Fibroblast of skin of abdomen (primary cell): Measurements from ENCODE around the gene PRRT1B.
"Not testable (repeated sequence)": the region's sequence is repeated elsewhere in the genome, so short reads cannot be mapped to it uniquely, and the experiment has no call there.

Source experiments
- DNase-seq: peaks from one replicate; pipeline ENCODE4 v3.0.0-alpha.2; 2013

The PRRT1B gene

DNA sequence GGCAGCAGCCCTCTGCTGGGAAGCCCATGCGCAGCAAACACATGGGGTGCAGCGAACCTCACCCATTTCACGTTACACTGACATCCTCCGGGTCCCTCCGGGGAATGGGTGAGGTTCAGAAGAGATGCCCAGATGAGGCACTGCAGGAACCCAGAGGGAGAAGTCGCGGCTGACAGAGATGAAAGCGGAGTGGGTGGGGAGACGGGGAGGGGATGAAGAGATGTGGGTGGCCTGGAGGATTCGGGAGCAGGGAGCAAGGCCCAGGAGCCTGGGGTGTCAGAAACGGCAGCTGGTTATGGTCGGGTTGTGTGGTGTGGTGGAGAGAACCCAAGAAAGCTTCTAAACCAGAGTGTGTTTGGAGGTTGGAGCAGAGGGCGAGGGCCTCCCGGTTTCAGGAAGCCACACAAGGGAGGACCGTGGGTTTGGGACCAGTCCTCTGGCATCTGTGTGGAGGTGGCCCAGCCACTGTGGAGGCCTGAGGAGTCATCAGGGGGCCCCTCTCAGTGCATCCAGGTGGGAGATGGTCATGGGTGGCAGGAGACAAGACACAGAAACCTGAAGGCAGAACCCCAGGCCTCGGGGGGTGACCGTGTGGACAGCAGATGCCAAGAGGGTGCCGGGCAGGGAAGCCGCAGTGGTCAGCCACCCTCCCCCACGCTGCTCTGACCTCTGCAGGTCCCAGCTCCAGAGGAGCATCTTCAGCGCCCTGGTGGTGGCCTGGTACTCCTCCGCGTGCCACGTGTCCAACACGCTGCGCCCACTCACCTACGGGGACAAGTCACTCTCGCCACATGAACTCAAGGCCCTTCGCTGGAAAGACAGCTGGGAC, 22.9 kb upstream of the PRRT1B start:
- DNase-seq, result no peak

DNA sequence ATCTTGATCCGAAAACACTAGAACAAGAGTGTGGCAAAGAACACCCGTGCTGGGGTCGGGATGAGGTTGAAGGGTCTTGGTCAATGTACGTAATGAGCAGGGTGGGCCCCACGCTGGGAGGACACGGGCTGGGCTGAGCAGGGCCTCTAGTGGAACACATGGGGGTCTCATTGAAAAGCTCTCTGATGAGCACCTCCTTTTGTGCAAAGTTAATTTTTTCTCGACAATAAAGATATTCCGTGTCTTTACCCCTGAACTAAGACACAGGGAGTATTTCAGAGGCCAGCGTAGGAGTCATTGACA, 22.3 kb upstream of the PRRT1B start:
- DNase-seq, result no peak

DNA sequence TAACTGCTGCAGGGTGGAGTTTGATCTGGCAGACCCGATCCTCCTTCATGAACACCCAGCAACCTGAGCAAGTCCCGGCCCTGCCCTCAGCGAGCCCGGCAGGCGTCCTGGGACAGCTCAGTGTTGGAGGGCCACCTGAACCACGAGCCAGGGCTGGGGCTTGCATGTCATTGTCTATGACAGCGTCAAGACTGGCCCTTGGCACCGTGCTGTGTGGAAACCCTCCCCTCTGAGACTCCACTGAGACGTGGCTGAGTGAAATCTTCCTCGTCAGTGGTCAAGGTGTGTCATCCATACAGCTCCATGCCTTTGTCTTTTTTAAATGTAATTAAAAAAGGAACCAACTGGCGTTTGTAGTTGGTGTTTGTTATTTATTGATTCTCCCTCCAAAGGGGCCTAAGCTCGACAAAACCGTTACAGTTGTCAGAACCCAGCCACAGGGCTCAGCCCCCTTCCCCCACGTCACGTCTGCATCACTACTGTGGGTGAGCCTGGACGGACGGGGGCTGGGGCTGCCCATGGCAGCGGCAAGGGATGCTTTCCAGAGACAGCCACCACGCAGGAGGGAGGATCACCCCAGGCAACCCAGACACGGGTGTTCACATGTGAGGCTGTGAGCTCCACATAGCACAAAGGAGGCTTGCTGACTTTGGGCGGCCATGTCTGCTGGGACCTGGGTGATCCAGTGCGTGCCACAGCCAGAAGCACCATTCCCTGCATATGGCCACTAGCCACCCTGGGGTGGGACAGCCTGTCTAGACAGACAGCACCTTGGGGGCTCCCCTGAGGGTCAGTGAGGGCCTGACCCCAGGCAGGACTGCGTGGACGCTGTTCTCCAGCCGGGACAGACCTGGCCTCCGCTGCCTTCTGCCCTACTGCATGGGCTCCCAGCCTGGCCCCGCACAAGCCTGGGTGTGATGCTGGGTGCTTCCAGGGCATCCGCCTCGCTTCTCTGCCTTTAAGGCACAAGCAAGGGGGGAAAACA, 21.6 kb upstream of the PRRT1B start:
- no peak for DNase-seq

DNA sequence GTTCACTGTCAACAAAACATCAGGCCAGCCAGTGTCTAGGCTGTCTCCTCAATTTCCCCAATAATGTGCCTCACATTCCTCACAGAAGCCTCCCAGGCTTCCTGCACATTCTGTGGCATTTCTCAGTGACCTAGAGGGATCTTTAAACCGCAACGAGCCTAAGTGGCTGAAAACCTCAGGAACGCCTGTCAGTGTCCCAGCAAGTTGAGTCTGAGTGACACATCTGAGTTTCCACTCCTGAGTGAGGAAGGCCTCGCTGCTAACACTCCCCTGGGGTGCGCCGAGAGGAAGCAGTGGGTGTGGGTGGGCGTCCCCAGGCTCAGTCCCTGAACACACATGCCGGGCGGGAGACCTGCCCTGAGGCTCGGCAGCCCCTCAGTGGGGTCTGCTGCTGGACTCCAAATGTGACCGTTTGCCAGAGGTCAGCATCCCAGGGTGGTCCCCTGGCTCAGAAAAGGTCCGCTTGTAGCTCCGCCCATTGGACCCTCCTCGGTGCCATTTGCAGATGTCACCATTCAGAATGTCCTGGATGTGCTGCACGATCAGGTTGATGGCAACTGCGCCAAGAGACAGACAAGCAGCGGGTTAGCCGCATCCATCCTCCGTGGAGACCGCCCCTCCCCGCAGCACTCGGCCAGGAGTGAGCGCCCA, 20.5 kb upstream of the PRRT1B start:
- DNase-seq, result peak; percentile 64

DNA sequence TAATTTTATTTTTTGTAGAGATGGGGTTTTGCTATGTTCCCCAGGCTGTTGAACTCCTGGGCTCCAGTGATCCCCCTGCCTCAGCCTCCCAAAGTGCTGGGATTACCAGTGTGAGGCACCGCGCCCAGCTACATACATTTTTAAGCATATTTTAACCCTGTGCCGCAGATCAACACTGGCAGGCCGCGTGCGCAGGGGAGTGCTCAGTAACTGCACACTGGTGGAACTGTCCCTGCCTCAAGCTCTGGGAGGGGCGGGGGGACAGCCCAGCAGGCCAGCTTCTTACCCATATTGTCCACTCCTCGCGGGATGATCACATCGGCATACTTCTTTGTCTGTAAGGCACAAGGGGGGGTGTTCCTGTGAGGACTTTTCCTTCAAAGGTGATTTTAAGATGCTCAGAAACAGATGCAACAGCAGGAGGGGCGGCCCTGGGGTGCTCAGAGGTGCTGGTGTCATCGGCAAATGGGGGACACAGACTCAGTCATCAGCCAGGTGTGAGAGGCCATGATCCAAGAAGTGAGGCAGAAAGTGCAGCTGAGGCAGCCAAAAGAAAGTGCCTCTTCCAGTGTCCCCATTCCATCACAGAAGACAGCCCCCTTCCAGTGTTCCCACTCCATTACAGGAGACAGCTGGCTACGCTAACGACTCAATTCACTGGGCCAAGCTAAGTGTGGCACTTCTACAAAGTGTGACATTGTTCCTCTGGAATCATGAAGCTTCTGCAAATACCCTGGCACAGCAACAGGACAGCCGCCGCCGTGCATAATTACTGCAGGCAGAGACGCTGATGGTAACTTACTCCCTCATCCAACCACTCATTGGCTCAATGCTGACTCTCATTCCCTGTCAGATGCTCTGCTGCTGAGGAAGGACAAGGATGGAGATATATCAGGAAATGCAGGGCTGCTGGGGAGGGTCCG, 19.4 kb upstream of the PRRT1B start:
- DNase-seq, result no peak

DNA sequence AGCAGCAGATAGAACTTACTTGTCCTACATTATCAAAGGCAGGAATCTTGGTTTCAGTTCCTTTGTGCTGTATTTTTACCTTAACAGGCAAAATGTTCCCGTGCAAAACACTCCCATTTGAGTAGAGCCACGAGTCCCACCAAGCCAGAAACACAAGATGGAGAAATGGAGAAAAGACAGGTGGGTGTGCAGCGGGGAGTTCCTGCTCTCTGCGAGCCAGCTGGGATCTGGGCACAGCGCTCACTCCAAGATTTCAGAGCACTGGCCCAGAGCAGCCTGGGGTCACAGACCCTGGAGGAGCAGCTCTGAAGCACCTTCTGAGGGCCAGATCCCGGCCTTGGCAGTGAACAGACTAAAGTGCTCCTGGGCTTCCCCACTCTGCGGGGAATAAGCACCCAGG, 17.1 kb upstream of the PRRT1B start:
- DNase-seq, result no peak

DNA sequence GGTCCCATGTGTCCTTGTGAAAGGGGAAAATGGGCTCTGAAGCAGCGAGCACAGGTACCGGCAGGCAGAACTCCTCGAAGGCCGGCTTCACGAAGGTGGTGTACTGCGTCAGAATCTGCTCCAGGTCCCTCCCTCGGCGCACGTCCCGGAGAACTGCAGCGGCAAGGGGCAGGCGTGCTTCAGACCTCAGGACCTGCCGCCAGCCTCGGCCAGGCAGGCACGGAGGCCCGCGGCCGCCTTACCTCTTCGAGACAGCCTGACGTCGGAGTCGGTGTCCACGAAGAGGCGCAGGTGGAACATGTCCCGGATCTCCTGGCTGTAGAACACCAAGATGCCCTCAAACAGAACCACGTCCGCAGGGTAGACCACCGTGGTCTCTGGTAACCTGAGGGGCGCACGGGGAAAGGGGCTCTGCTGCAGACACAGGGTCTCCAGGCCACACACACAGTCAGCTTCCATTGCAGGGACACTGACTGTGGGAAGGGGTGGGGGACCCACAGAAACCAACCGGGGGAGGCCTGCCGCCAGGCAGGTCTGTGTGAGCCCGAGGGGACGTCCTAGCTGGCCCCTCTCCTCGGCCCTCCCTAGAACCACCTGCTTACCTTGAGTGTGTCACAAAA, 16.3 kb upstream of the PRRT1B start:
- no peak for DNase-seq

DNA sequence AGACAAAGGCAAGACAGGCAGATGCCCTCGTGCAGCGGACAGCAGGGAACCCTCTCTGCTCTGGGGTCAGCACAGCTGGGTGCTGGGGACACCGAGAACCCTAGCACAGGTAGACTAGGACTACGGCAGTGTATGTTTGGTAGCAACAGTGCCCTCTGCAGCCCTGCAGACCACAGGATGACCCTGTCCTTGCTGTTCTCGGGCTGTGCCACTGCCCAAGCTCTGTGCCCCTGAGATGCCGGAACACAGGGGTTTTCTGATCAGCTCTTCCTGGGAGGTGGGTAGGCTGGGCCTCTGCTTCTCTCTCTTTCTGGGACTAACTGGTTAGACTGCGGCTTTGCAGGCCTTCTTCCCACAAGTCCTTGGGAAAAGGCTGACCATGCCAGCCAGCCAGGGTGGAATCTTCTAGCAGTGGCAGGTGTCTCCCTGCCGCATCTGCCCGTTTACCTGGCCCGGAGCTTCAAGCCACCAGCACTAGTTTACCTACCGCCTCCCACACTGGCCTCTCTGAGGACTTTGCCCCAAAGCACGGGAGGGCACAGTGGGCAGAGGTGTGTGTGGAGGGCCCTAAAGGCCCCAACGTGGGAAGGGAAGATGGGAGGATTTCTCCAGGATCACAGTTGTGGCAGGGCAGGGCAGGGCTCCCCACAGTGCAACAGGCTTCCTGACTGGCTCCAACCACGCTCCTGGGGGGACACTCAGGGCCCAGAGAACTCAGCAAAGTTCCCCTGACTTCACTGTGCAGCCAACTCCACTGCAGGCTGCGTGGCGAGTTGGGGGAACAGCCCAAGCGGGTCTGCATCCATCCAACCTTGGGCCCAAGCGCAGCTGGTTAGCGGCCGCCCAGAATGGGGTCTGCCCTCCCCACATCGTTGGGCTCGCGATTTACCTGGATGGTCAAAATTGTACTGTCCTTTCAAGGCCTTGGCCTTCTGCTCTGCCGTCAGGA, 15.5 kb upstream of the PRRT1B start:
- no peak for DNase-seq

DNA sequence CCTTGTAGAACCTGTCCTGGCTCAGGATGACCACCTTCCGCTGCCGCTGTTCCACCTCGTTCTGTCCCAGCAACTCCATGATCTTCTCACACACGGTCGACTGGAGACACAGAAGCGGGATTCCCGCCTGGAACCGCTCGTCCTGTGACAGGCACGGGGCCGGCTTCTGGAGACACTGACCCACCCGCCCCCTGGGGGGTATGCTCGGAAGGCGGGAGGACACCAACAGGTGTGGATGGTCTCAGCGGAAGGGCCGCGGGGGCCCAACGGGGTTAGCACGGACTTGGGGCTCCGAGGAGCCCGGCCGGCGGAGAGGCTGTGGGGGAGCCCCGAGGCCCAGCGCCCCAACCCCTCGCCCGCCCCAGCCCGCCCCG, 14.8 kb upstream of the PRRT1B start:
- peak; percentile 23 for DNase-seq

DNA sequence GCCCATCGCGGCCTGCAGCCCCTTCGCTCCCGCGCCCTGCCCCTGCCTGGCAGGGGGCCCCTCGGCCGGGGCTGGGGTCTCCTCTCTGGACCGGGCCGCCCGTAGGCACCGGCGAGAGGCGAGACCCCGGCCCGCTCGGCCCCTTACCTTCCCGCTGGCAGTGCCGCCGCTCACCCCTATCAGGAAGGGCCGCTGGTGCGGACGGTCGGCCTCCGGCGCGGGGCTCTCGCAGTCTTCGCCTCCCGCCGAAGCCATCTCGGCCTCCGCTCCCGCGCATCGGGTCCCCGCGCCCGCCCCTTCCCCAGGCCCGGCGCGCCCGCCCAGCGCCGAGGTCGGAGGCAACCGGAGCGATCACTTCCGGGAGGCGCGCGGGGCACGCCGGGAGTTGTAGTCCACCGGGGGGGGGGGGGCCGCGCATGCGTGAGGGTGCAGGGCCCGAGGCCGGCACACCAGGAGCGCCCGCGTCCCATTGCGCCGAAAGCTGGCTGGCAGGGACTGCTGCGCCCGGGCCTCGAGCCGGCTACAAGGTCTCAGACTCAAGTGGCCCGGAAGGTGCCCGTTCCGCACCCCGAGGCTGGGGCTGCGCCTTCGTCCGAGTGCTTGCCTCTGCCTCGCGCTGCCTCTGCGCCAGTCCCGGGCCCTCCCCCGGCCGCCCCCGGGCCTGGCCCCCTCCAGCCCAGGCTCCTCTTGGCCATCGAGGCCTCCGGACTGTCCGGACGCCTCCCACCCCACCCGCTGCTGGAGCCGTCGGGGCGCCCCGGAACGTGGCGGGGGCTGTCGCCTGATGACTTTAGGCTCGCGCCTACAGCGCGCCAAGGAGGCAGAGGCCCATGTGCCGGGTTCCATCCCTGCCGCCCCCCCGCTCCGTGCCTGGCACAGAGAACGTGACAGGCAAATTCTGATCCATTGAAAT, 14.1 kb upstream of the PRRT1B start, which contains the start of gene UCK1:
TSS of gene UCK1 (minus strand) at position 344 of the 913 bp plus-strand sequence. CDS start at position 255, 89 bp downstream.
- DNase-seq, result peak; percentile 80

DNA sequence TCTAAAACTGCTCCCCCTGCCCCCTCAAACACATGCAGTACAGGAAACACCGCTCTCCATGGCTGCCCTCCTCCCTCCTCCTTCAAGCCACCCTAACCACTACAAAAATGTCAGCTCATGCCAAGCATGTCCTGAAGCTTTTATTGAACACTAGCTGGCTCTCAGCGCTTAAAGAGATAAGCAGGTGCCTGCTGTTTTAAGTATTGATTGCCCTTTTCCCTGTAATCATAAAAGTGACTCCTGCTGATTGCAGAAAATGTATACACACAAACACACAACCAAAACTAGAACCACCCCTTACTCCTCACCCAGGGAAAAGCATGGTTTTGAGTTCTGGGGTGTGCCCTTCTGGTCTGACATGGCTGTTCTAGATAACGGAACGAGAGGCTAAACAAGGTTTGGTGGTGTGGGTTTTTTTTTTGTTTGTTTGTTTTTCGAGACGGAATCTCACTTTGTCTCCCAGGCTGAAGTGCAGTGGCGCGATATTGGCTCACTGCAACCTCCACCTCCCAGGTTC, 10.5 kb upstream of the PRRT1B start:
- DNase-seq, result no peak

DNA sequence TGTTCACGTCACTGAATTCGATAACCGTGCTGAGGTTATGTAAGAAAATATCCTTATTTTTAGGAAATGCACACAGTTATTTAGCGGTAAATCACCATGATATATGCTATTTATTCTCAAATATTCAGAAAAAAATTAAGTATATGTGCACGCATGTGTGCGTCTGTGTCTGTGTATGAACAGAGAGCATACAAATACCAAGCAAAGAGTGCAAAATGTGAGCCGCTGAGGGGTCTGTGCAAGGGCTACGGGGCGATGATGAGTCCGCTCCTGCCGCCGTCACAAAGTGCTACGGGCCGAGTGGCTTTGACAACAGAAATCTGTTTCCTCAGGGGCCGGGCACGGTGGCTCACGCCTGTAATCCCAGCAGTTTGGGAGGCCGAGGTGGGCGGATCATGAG, 7.4 kb upstream of the PRRT1B start:
- DNase-seq, result no peak

DNA sequence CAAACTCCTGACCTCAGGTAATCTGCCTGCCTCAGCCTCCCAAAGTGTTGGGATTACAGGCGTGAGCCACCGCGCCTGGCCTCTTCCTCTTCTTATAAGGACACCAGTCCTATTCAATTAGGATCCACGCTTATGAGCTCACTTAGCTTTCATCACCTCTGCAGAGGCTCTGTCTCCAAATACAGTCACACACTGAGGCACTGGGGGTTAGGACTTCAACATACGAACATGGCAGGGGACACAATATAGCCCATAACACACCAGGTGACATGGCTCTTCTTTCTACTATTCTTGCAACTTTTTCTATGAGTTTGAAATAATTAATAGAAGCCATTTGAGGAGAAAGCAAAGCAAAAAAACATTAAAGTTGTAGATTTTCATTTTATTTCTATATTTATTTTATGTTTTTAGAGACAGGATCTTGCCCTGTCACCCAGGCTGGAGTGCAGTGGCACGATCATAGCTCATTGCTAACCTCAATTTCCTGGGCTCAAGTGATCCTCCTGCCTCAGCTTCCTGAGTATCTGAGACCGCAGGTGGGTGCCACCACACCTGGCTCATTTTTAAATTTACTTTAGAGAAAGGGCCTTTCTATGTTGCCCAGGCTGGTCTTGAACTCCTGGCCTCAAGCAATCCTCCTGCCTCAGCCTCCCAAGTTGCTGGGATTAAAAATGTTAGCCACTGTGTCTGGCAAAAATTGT, 6.0 kb upstream of the PRRT1B start:
- no peak for DNase-seq

DNA sequence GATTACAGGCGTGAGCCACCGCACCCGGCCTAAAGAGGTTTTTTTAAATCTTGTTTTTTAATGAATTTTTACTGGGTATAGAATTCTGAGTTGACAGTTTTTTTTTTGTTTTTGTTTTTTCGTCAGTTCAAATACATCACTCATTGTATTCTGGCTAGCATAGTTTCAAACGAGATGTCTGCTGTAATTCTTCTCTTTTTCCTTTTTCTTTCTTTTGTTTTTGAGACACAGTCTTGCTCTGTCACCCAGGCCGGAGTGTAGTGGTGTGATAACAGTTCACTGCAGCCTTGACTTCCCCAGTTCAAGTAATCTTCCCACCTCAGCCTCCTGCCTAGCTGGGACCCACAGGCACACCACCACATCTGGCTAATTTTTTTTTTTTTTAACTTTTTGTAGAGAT, 2.2 kb upstream of the PRRT1B start:
- no peak for DNase-seq

DNA sequence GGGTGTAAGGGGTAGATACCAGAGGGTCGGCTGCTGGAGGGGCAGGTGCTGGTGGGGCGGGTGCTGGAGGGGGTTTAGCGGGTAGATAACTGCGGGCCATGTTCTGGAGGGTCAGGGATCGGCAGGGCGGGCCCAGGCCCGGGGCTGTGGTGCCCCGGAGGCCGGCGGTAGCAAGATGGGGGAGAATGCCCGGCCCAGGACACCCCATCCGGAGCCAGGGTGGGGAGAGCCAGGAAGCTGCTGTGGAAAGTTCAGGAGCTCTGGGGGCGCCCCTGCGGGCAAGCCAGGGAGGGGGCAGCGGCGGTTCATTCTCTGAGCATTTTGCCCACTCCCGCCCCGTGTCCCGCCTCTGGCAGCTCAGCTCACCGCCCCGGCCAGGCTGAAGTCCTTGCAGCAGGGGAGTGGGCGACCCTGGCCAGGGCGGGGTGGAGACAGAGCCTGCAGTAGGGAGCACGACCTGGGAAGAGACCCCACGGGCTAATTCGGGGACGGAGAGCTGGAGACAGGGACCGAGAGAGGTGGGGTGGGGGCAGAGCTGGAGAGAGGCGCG, 538 bp downstream of the PRRT1B start:
- no peak for DNase-seq

DNA sequence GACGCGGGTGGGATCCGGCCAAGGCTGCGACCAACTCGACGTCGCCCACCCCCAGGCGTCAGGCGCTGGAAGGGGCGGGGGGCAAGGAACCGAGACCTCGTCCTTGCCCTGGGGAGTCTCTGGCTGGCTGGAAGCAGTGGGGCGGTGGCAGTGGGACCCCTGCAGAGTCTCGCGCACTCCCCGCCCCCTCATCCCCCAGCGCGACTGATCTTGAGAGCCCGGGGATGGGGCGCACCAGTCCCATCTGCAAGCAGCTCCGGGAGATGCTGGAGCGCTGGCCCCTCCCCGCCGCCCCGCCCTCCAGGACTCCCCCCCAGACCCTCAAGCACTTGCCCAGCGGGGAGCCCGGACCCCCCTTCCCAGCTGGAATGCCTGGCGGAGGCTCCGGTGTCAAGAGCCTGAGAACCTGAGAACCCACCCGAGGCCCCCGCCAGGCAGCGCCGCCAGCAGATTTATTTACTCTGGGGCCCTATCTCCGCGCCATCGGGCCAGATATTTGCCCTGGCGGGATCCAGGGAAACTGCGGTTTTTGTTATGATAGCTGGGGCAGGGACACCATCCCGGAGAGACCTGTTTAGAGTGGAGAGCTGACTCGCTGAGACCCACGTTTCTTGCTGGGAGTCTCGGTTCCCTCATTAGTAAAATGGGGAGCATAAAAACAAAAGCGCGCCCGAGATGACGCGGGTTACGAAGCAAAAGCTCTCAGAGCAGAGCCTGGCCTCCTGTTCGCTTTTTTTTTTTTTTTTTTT, 1.2 kb downstream of the PRRT1B start:
- no peak for DNase-seq

DNA sequence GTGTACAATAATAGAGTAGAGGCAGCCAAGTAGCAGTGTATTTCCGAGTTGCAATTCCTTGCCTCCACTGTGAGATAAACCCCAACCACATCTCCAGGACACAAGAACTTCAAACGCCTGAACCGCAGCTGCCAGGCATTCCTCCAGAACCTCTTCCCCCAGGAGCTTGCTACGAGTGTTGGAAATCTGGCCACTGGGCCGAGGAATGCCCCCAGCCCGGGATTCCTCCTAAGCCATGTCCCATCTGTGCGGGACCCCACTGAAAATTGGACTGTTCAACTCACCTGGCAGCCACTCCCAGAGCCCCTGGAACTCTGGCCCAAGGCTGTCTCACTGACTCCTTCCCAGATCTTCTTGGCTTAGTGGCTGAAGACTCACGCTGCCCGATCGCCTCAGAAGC, 3.9 kb downstream of the PRRT1B start:
- not testable (repeated sequence) for DNase-seq
